Prostate gland (tissue), 2 donors: Measurements from ENCODE around the gene FLYWCH1. TPM values are rescaled to one million over a fixed set of nuclear protein-coding genes. Genes with fewer than 3 reads are reported as not detected.

Experiments
- DNase-seq: peaks from one replicate; pipeline ENCODE4 v3.0.0-alpha.2; 2019; ENCODE audit warnings: low spot score
- H3K27ac ChIP-seq, 2 donors: fragments of 200-600 bp; sonication (generic); 2 replicates each; pipeline ENCODE4 v1.5.1; 2017 to 2019
- H3K27me3 ChIP-seq: fragments of 200-600 bp; sonication (generic); replicated peaks from 2 replicates; pipeline ENCODE4 v1.5.1; 2019; ENCODE audit not compliant: insufficient read depth
- H3K36me3 ChIP-seq, 2 donors: fragments of 200-600 bp; sonication (generic); 1 replicate in 1 of 2; 2 replicates in 1 of 2; pipeline versions ENCODE4 v1.5.1 to v1.8.1; 2017 to 2019
- H3K4me1 ChIP-seq: fragments of 200-600 bp; sonication (generic); replicated peaks from 2 replicates; pipeline ENCODE4 v1.5.1; 2019
- H3K4me3 ChIP-seq, 2 donors: fragments of 200-600 bp; sonication (generic); 2 replicates each; pipeline ENCODE4 v1.5.1; 2017 to 2019
- H3K9me3 ChIP-seq: fragments of 200-600 bp; sonication (generic); 2 replicates; pipeline ENCODE4 v1.5.1; 2017
- CTCF ChIP-seq, 4 experiments: fragments of 200-600 bp in 2 of 4; fragments of 450-650 bp in 2 of 4; sonication (generic) in 2 of 4; IDR thresholded peaks; 1 replicate in 3 of 4; 2 replicates in 1 of 4; pipeline ENCODE4 v1.5.1; 2016 to 2019; ENCODE audit warnings: antibody characterized with exemption in 4 of 4, mild to moderate bottlenecking in 2 of 4, moderate library complexity in 2 of 4
- POLR2A ChIP-seq: fragments of 450-650 bp; IDR thresholded peaks from one replicate; pipeline ENCODE4 v1.6.1; 2016; ENCODE audit warnings: antibody characterized with exemption, mild to moderate bottlenecking
- POLR2AphosphoS5 ChIP-seq: sonication (generic); formaldehyde crosslinking; IDR thresholded peaks from one replicate; pipeline ENCODE4 v1.6.1; 2017; ENCODE audit warnings: antibody characterized with exemption
- WGBS: methylation state at CpG from one replicate; pipeline ENCODE4 v1.1.5; 2018; 5-methylcytosine and 5-hydroxymethylcytosine counted together
- intact Hi-C: fragments of 100-400 bp; cut with DNase I; formaldehyde crosslinking; loops from one replicate; pipeline ENCODE4 v1.14.2; 2022
- total RNA-seq, 2 donors: library from RNA; depleted of rRNA; stranded (reverse); fragments of >200 nt; gene quantifications; one replicate each; pipeline ENCODE4 v1.1.0, GENCODE V29; 2016

Gene FLYWCH1
- total RNA-seq, 2 donors from 2014 or later: 53.0 to 55.6 TPM

- H3K9me3 ChIP-seq: no peaks in the 10 kb centered on the region
- no peaks in the 10 kb centered on the region for H3K27me3 ChIP-seq
- intact Hi-C loops: no loop called here
- H3K36me3 ChIP-seq: no peaks in the 10 kb centered on the region
- WGBS: 6% methylated on average over 29 of the region's 83 CpGs
- peak; percentile 50 for DNase-seq
- peaks cover 33% of the 10 kb centered on the region for H3K4me1 ChIP-seq
- peak overlapping the region; percentile 23 to 67 for H3K27ac ChIP-seq
- H3K4me3 ChIP-seq: peak overlapping the region; percentile 41 to 71
- TF ChIP-seq POLR2AphosphoS5: no peak
- TF ChIP-seq CTCF (IDR thresholded peaks at IDR 0.05): peak in 3 of 4 experiments; percentile 33 to 63 (median 59)
Observed at GRCh38 chr16:2969545-2970521, 58.1 kb downstream of the FLYWCH1 start.

- Histone ChIP-seq H3K9me3 (no peaks in the 10 kb centered on the region), H3K27me3 (no peaks in the 10 kb centered on the region), H3K4me1 (peaks cover 33% of the 10 kb centered on the region), H3K27ac (peak overlapping the region; percentile 23 to 67), H3K4me3 (peak overlapping the region in 1 of 2 donors; percentile 71), H3K36me3 (no peaks in the 10 kb centered on the region)
- WGBS: 77% methylated on average over 6 of the region's 6 CpGs
- DNase-seq: no peak
- TF ChIP-seq POLR2AphosphoS5: no peak
- TF ChIP-seq CTCF (IDR thresholded peaks at IDR 0.05): no peak
- no peak for TF ChIP-seq POLR2A
- intact Hi-C loops: no loop called here
Observed at GRCh38 chr16:2970563-2970962, 58.8 kb downstream of the FLYWCH1 start.

- Histone ChIP-seq H3K27ac (no peak overlapping the region), H3K9me3 (no peaks in the 10 kb centered on the region), H3K27me3 (no peaks in the 10 kb centered on the region), H3K4me1 (peaks cover 33% of the 10 kb centered on the region), H3K4me3 (no peak overlapping the region), H3K36me3 (no peaks in the 10 kb centered on the region)
- DNase-seq: no peak
- TF ChIP-seq POLR2A (no peak), CTCF (IDR thresholded peaks at IDR 0.05) (no peak), POLR2AphosphoS5 (no peak)
- intact Hi-C loops: no loop called here
- WGBS: 87% methylated on average over 28 of the region's 35 CpGs
Observed at GRCh38 chr16:2971134-2971984, 59.6 kb downstream of the FLYWCH1 start.

- Histone ChIP-seq H3K36me3 (no peaks in the 10 kb centered on the region), H3K27ac (peak overlapping the region; percentile 54), H3K4me3 (no peak overlapping the region), H3K27me3 (no peaks in the 10 kb centered on the region), H3K9me3 (no peaks in the 10 kb centered on the region), H3K4me1 (peaks cover 33% of the 10 kb centered on the region)
- WGBS: 69% methylated on average over 14 of the region's 15 CpGs
- no peak for DNase-seq
- intact Hi-C loops: no loop called here
- TF ChIP-seq POLR2AphosphoS5 (no peak), CTCF (IDR thresholded peaks at IDR 0.05) (no peak), POLR2A (no peak)
Observed at GRCh38 chr16:2971985-2972784, 60.5 kb downstream of the FLYWCH1 start.
